Transverse colon (tissue), 4 donors: ENCODE data around the gene LHFPL5. TPM values are rescaled to one million over a fixed set of nuclear protein-coding genes. Genes with fewer than 3 reads are reported as not detected.

Experiments used
- DNase-seq: peaks from one replicate; pipeline ENCODE4 v3.0.0-alpha.2; 2019
- H3K27ac ChIP-seq, 4 donors: fragments of 200-600 bp; sonication (generic); 2 replicates each; pipeline ENCODE4 v1.5.1; 2016 to 2018; ENCODE audit warnings: inconsistent platforms in 4 of 4
- H3K27me3 ChIP-seq: fragments of 200-600 bp; sonication (generic); 2 replicates; pipeline ENCODE4 v1.5.1; 2017; ENCODE audit warnings: inconsistent platforms
- H3K36me3 ChIP-seq, 4 donors: fragments of 200-600 bp; sonication (generic); 2 replicates each; pipeline ENCODE4 v1.5.1; 2017 to 2019; ENCODE audit warnings: inconsistent platforms in 4 of 4
- H3K4me1 ChIP-seq, 4 donors: fragments of 200-600 bp; sonication (generic); 2 replicates each; pipeline ENCODE4 v1.5.1; 2017 to 2020; ENCODE audit warnings: inconsistent platforms in 4 of 4
- H3K4me3 ChIP-seq, 4 donors: fragments of 200-600 bp; sonication (generic); 1 replicate in 1 of 4; 2 replicates in 3 of 4; pipeline versions ENCODE4 v1.5.1 to v1.6.1; 2017 to 2019; ENCODE audit warnings: inconsistent platforms in 4 of 4
- H3K9me3 ChIP-seq, 2 donors: fragments of 200-600 bp; sonication (generic); 2 replicates each; pipeline ENCODE4 v1.5.1; 2017 to 2019; ENCODE audit warnings: inconsistent platforms in 2 of 2
- EP300 ChIP-seq: sonication (generic); formaldehyde crosslinking; IDR thresholded peaks from one replicate; pipeline ENCODE4 v1.6.1; 2017; ENCODE audit warnings: antibody characterized with exemption, low read depth
- POLR2A ChIP-seq: fragments of 450-650 bp; IDR thresholded peaks from one replicate; pipeline ENCODE4 v1.6.1; 2016; ENCODE audit warnings: antibody characterized with exemption, mild to moderate bottlenecking, moderate library complexity
- POLR2AphosphoS5 ChIP-seq, 3 donors: sonication (generic); formaldehyde crosslinking; IDR thresholded peaks; one replicate each; pipeline ENCODE4 v1.6.1; 2016; ENCODE audit warnings: antibody characterized with exemption in 3 of 3
- WGBS, 2 donors: methylation state at CpG; one replicate each; pipeline ENCODE4 v1.1.5; 2018; ENCODE audit warnings: low coverage in 1 of 2; 5-methylcytosine and 5-hydroxymethylcytosine counted together
- in situ Hi-C, 4 donors: fragments of 200-750 bp; cut with MboI; loops; one replicate each; pipeline versions ENCODE4 v1.15.0 to v1.15.1; 2017; ENCODE audit warnings: low sequenced_read_pairs in 3 of 4, low pct_ligation_motif_present in 1 of 4, low pct_unique_long_range_greater_than_20kb in 1 of 4
- intact Hi-C: fragments of 100-400 bp; cut with DNase I; formaldehyde crosslinking; loops from one replicate; pipeline ENCODE4 v1.15.1; 2023; ENCODE audit warnings: low total_unique reads
- total RNA-seq, 4 donors: library from RNA; depleted of rRNA; stranded (reverse); fragments of >200 nt; gene quantifications; one replicate each; pipeline ENCODE4 v1.1.0, GENCODE V29; 2016
- TF ChIP-seq, protein P1 (sequence below), 5 experiments: fragments of 200-600 bp in 3 of 5; fragments of 450-650 bp in 2 of 5; sonication (generic) in 3 of 5; IDR thresholded peaks; 1 replicate in 2 of 5; 2 replicates in 3 of 5; pipeline ENCODE4 v1.5.1; 2016 to 2017; ENCODE audit warnings: antibody characterized with exemption in 5 of 5, inconsistent platforms in 3 of 5, mild to moderate bottlenecking in 2 of 5, moderate library complexity in 1 of 5

LHFPL5 gene
- total RNA-seq, 4 donors from 2014 or later = not detected

GRCh38 chr6:35839019-35839418 is 33.9 kb downstream of the LHFPL5 start:
- H3K4me1 ChIP-seq = no peaks in the 10 kb centered on the region
- in situ Hi-C loops (no loop called here), intact Hi-C loops (no loop called here)
- no peak for DNase-seq
- no peak overlapping the region for H3K27ac ChIP-seq
- no peak for TF ChIP-seq POLR2A
- TF ChIP-seq, protein P1, sequence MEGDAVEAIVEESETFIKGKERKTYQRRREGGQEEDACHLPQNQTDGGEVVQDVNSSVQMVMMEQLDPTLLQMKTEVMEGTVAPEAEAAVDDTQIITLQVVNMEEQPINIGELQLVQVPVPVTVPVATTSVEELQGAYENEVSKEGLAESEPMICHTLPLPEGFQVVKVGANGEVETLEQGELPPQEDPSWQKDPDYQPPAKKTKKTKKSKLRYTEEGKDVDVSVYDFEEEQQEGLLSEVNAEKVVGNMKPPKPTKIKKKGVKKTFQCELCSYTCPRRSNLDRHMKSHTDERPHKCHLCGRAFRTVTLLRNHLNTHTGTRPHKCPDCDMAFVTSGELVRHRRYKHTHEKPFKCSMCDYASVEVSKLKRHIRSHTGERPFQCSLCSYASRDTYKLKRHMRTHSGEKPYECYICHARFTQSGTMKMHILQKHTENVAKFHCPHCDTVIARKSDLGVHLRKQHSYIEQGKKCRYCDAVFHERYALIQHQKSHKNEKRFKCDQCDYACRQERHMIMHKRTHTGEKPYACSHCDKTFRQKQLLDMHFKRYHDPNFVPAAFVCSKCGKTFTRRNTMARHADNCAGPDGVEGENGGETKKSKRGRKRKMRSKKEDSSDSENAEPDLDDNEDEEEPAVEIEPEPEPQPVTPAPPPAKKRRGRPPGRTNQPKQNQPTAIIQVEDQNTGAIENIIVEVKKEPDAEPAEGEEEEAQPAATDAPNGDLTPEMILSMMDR (IDR thresholded peaks at IDR 0.05) = no peak
- no peak for TF ChIP-seq POLR2AphosphoS5 (IDR thresholded peaks at IDR 0.05)
- TF ChIP-seq EP300 = no peak
- no peaks in the 10 kb centered on the region for H3K27me3 ChIP-seq
- peaks cover 0 to 26% (median 3%) of the 10 kb centered on the region in 4 donors for H3K36me3 ChIP-seq
- WGBS, 2 donors = 96% methylated on average over 1 of the region's 1 CpG; no CpG with 5 or more reads in 1 of the 2 donors
- H3K9me3 ChIP-seq = no peaks in the 10 kb centered on the region
- H3K4me3 ChIP-seq = no peak overlapping the region

GRCh38 chr6:35842381-35842780 is 37.2 kb downstream of the LHFPL5 start:
- Histone ChIP-seq H3K4me3 (no peak overlapping the region), H3K9me3 (no peaks in the 10 kb centered on the region), H3K27ac (no peak overlapping the region), H3K27me3 (no peaks in the 10 kb centered on the region), H3K36me3 (peaks cover 0 to 41% (median 7%) of the 10 kb centered on the region in 4 donors), H3K4me1 (no peaks in the 10 kb centered on the region)
- intact Hi-C loops = no loop called here
- in situ Hi-C loops = no loop called here
- DNase-seq = no peak
- TF ChIP-seq POLR2A (no peak), EP300 (no peak), POLR2AphosphoS5 (IDR thresholded peaks at IDR 0.05) (no peak)
- TF ChIP-seq, protein P1 (IDR thresholded peaks at IDR 0.05) = no peak
- WGBS, 2 donors = 93 to 95% methylated on average over 3 of the region's 3 CpGs

GRCh38 chr6:35844290-35844689 is 39.1 kb downstream of the LHFPL5 start:
- WGBS, 2 donors = 78 to 95% methylated on average over 2 to 3 of the region's 3 CpGs
- peaks cover 0 to 50% (median 6%) of the 10 kb centered on the region in 4 donors for H3K36me3 ChIP-seq

DNA sequence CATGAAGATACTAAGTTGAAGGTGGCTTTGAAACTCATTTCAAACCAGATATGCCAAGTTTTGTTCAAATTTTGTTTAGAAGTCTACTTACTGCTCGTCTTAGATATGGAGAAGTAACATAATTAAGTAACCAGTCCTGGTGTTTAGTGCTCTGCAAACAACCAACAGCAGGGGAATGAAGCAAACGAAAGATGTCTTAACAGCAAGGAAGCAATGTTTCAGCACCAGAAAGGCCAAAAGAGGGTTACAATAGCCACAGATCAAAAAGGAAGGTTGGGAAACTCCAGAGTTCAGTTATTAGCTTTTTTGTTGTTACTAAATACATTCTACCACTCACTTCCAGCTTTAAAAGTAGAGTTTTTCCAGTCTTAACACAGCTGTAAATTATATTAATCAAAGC is 45.1 kb downstream of the LHFPL5 start:
- Histone ChIP-seq H3K4me1 (no peaks in the 10 kb centered on the region), H3K36me3 (peaks cover 0 to 41% (median 9%) of the 10 kb centered on the region in 4 donors), H3K27ac (no peak overlapping the region), H3K27me3 (no peaks in the 10 kb centered on the region), H3K9me3 (no peaks in the 10 kb centered on the region), H3K4me3 (no peak overlapping the region)
- intact Hi-C loops = no loop called here
- no peak for TF ChIP-seq POLR2AphosphoS5 (IDR thresholded peaks at IDR 0.05)
- TF ChIP-seq, protein P1 (IDR thresholded peaks at IDR 0.05) = no peak
- in situ Hi-C loops = no loop called here
- WGBS, 2 donors = 81 to 86% methylated on average over 2 of the region's 2 CpGs
- no peak for DNase-seq

More at GRCh38 chr6:35844290-35844689, 39.1 kb downstream of the LHFPL5 start:
- no peaks in the 10 kb centered on the region for H3K4me1 ChIP-seq
- DNase-seq = no peak
- intact Hi-C loops (no loop called here), in situ Hi-C loops (no loop called here)
- TF ChIP-seq EP300 = no peak
- no peak for TF ChIP-seq POLR2AphosphoS5 (IDR thresholded peaks at IDR 0.05)
- TF ChIP-seq POLR2A = no peak
- no peaks in the 10 kb centered on the region for H3K27me3 ChIP-seq
- no peaks in the 10 kb centered on the region for H3K9me3 ChIP-seq
- no peak overlapping the region for H3K27ac ChIP-seq
- H3K4me3 ChIP-seq = no peak overlapping the region

DNA sequence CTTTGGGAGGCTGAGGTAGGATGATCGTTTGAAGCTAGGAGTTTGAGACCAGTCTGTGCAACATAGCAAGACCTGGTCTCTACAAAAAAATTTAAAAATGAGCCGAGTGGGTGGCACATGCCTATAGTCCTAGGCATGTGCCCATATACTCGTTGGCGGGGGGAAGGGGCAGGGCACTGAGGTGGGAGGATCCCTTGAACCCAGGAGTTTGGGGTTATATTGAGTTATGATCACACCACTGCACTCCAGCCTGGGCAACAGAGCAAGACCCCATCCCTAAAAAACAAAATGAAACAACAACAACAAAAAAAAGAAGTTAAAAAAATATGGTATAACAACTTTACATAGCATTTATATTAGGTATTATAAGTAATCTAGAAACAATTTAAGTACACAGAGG is 47.8 kb downstream of the LHFPL5 start:
- Histone ChIP-seq H3K9me3 (no peaks in the 10 kb centered on the region), H3K4me3 (no peak overlapping the region), H3K27ac (no peak overlapping the region), H3K27me3 (no peaks in the 10 kb centered on the region), H3K36me3 (peaks cover 0 to 26% (median 13%) of the 10 kb centered on the region in 4 donors), H3K4me1 (no peaks in the 10 kb centered on the region)
- in situ Hi-C loops = no loop called here
- DNase-seq = no peak
- WGBS, 2 donors = 88 to 100% methylated on average over 4 of the region's 4 CpGs
- TF ChIP-seq EP300 (no peak), POLR2A (no peak)
- TF ChIP-seq, protein P1 (IDR thresholded peaks at IDR 0.05) = no peak
- intact Hi-C loops = no loop called here
